ENCODE measurements around the gene TMEM125. TPM values are rescaled to one million over a fixed set of nuclear protein-coding genes. Genes with fewer than 3 reads are reported as not detected.

Gene TMEM125
- total and polyA plus RNA-seq, 10 of the 15 experiments (the other 5 are each of a cell fraction or from before 2014, with no cell fraction given), result 0.28 TPM; not detected in 9

- H3K79me2 ChIP-seq (ENCODE audit: control insufficient read depth, insufficient read depth, low read length), result no peaks in the 10 kb centered on the region
- H3K9ac ChIP-seq (ENCODE audit: control insufficient read depth, insufficient read depth, low read length), result no peak overlapping the region
- RAD21 ChIA-PET (ENCODE audit: unreplicated experiment), result interaction anchor here (2.1 to 3.5 kb wide), 2 partner anchors 10 to 177 kb away, joined by 6 to 52 read pairs; no protein-coding TSS in a partner anchor
- H4K20me1 ChIP-seq (ENCODE audit: control insufficient read depth, insufficient read depth), result no peaks in the 10 kb centered on the region
- no peak for FAIRE-seq
- WGBS (ENCODE audit: insufficient coverage, insufficient replicate concordance, low lambda C conversion rate, missing lambda C conversion rate), result 36% methylated on average over 1 of the region's 1 CpG
- SMC1A ChIA-PET (ENCODE audit: uncharacterized antibody, unreplicated experiment), result interaction anchor here (0.9 to 4.2 kb wide), 3 partner anchors 10 to 176 kb away, joined by 3 to 70 read pairs (median 4); no protein-coding TSS in a partner anchor
- H3K27ac ChIP-seq (ENCODE audit: control insufficient read depth, insufficient read depth), result no peak overlapping the region
- H3K4me3 ChIP-seq, result no peak overlapping the region
- no peak for DNase-seq (ENCODE audit: low read depth, low spot score)
- CTCF ChIA-PET, result interaction anchor here (0.7 to 5.4 kb wide), 6 partner anchors 11 to 526 kb away, joined by 3 to 89 read pairs (median 19); partner anchors contain the start of genes CDC20, MED8 and SZT2
- POLR2A ChIA-PET, result interaction anchor here (0.7 kb wide), 1 partner anchor 62 kb away, joined by 8 read pairs; no protein-coding TSS in a partner anchor
- no TSS peak for BruUV-seq (replicated peaks)
- intact Hi-C loops (cut with micrococcal nuclease; ENCODE audit: unreplicated experiment) (loop anchor here (5.0 kb wide), 1 partner anchor 525 kb away; no protein-coding TSS in a partner anchor), in situ Hi-C loops (cut with MboI) (no loop called here)
- H3K9me3 ChIP-seq (replicated peaks; ENCODE audit: control insufficient read depth, insufficient read depth, low read length), result no peaks in the 10 kb centered on the region
- no peaks in the 10 kb centered on the region for H3K27me3 ChIP-seq (replicated peaks in 1 of 2; ENCODE audit: control insufficient read depth in 2 of 2, insufficient read depth in 2 of 2, low read length in 1 of 2)
- H2AFZ ChIP-seq (ENCODE audit: control insufficient read depth, low read depth, low read length), result no peak overlapping the region
- no peak overlapping the region for H3K4me2 ChIP-seq (ENCODE audit: control insufficient read depth, insufficient read depth)
- ATAC-seq, result no peak
- TF ChIP-seq HSF1 (IDR thresholded peaks at IDR 0.05; ENCODE audit: low read depth, low read length) (no peak), REST (IDR thresholded peaks at IDR 0.05; ENCODE audit: low read depth, low read length) (no peak), YY1 (IDR thresholded peaks at IDR 0.05; ENCODE audit: low read depth, low read length) (no peak), USF1 (IDR thresholded peaks at IDR 0.05; ENCODE audit: borderline replicate concordance, extremely low read length, insufficient read depth, low read depth, low read length) (no peak), SUZ12 (IDR thresholded peaks at IDR 0.05; ENCODE audit: unreplicated experiment) (no peak)
- H3K36me3 ChIP-seq (ENCODE audit: control insufficient read depth in 2 of 2, insufficient read depth in 2 of 2, low read length in 1 of 2), result peaks cover 2 to 3% of the 10 kb centered on the region in 2 experiments; a peak in 2 of 4 replicates
- H3K4me1 ChIP-seq (ENCODE audit: control insufficient read depth, insufficient read depth, low read length), result peaks cover 19% of the 10 kb centered on the region
These were observed 32.7 kb upstream of the TMEM125 start for GRCh38 chr1:43237121-43237520.

All from GM12878 (cell line).